Measurements from ENCODE around the gene SLC22A3. TPM values are rescaled to one million over a fixed set of nuclear protein-coding genes. Genes with fewer than 3 reads are reported as not detected.

SLC22A3 gene
- total RNA-seq, 2 experiments from 2014 or later: not detected

- H3K79me2 ChIP-seq (ENCODE audit: insufficient read depth, low read depth, low read length): no peaks in the 10 kb centered on the region
- ChIA-PET POLR2A (interaction anchor here (0.7 kb wide), 1 partner anchor 518 kb away, joined by 3 read pairs; no protein-coding TSS in a partner anchor), CTCF (ENCODE audit: unreplicated experiment) (interaction anchor here (0.6 kb wide), 1 partner anchor 592 kb away, joined by 3 read pairs; no protein-coding TSS in a partner anchor)
- H3K4me1 ChIP-seq (ENCODE audit: insufficient read depth, low read length, poor library complexity, severe bottlenecking): no peaks in the 10 kb centered on the region
- H3K27ac ChIP-seq (ENCODE audit: low read depth, low read length, poor library complexity, severe bottlenecking): no peak overlapping the region
- no peak overlapping the region for H3K4me2 ChIP-seq (ENCODE audit: low read length)
- no peaks in the 10 kb centered on the region for H3K9me3 ChIP-seq (ENCODE audit: low read length)
- no peak overlapping the region for H3K4me3 ChIP-seq (ENCODE audit: low read depth, low read length, poor library complexity, severe bottlenecking)
- intact Hi-C loops (cut with micrococcal nuclease; ENCODE audit: unreplicated experiment): loop anchor here (1.0 to 10.0 kb wide), 4 partner anchors 80 to 761 kb away; partner anchors contain the start of gene SOD2
- no peaks in the 10 kb centered on the region for H3K9me2 ChIP-seq (ENCODE audit: insufficient read depth, low read length)
- TF ChIP-seq EZH2phosphoT487 (IDR thresholded peaks at IDR 0.05; ENCODE audit: borderline replicate concordance, low read depth, low read length): no peak
- TF ChIP-seq CTCF (conservative IDR thresholded peaks at IDR 0.05; ENCODE audit: low read length): peak; percentile 95
- BruUV-seq (replicated peaks): no TSS peak
- no peak overlapping the region for H2AFZ ChIP-seq (ENCODE audit: low read length)
- H3K36me3 ChIP-seq (ENCODE audit: insufficient read depth, low read length): no peaks in the 10 kb centered on the region
- DNase-seq (ENCODE audit: low spot score): peak; percentile 56
- H4K20me1 ChIP-seq (ENCODE audit: insufficient read depth, low read length): no peaks in the 10 kb centered on the region
Observed at GRCh38 chr6:160455541-160456213, 107.5 kb downstream of the SLC22A3 start.

- intact Hi-C loops (cut with micrococcal nuclease; ENCODE audit: unreplicated experiment): loop anchor here (1.0 to 10.0 kb wide), 4 partner anchors 79 to 761 kb away; partner anchors contain the start of gene SOD2
- H4K20me1 ChIP-seq (ENCODE audit: insufficient read depth, low read length): no peaks in the 10 kb centered on the region
- TF ChIP-seq EZH2phosphoT487 (IDR thresholded peaks at IDR 0.05; ENCODE audit: borderline replicate concordance, low read depth, low read length): no peak
- peak; percentile 52 for TF ChIP-seq CTCF (conservative IDR thresholded peaks at IDR 0.05; ENCODE audit: low read length)
- no peaks in the 10 kb centered on the region for H3K4me1 ChIP-seq (ENCODE audit: insufficient read depth, low read length, poor library complexity, severe bottlenecking)
- H3K9me3 ChIP-seq (ENCODE audit: low read length): no peaks in the 10 kb centered on the region
- POLR2A ChIA-PET: no interaction called here
- H3K4me2 ChIP-seq (ENCODE audit: low read length): no peak overlapping the region
- no peaks in the 10 kb centered on the region for H3K9me2 ChIP-seq (ENCODE audit: insufficient read depth, low read length)
- no peak overlapping the region for H3K27ac ChIP-seq (ENCODE audit: low read depth, low read length, poor library complexity, severe bottlenecking)
- BruUV-seq (replicated peaks): no TSS peak
- H3K4me3 ChIP-seq (ENCODE audit: low read depth, low read length, poor library complexity, severe bottlenecking): no peak overlapping the region
- H3K79me2 ChIP-seq (ENCODE audit: insufficient read depth, low read depth, low read length): no peaks in the 10 kb centered on the region
- H3K36me3 ChIP-seq (ENCODE audit: insufficient read depth, low read length): no peaks in the 10 kb centered on the region
- no peak overlapping the region for H2AFZ ChIP-seq (ENCODE audit: low read length)
- no peak for DNase-seq (ENCODE audit: low spot score)
- CTCF ChIA-PET (ENCODE audit: unreplicated experiment): no interaction called here
Observed at GRCh38 chr6:160456214-160456546, 108.0 kb downstream of the SLC22A3 start.

GRCh38 chr6:160457823-160458222, 109.6 kb downstream of the SLC22A3 start:
- no peaks in the 10 kb centered on the region for H3K4me1 ChIP-seq (ENCODE audit: insufficient read depth, low read length, poor library complexity, severe bottlenecking)
- intact Hi-C loops (cut with micrococcal nuclease; ENCODE audit: unreplicated experiment): loop anchor here (10.0 kb wide), 1 partner anchor 763 kb away; the partner anchor contains the start of gene SOD2

More at GRCh38 chr6:160457823-160458222, 109.6 kb downstream of the SLC22A3 start:
- H3K79me2 ChIP-seq (ENCODE audit: insufficient read depth, low read depth, low read length): no peaks in the 10 kb centered on the region
- no peak overlapping the region for H3K4me2 ChIP-seq (ENCODE audit: low read length)
- DNase-seq (ENCODE audit: low spot score): no peak
- H3K36me3 ChIP-seq (ENCODE audit: insufficient read depth, low read length): no peaks in the 10 kb centered on the region
- no TSS peak for BruUV-seq (replicated peaks)
- no peaks in the 10 kb centered on the region for H4K20me1 ChIP-seq (ENCODE audit: insufficient read depth, low read length)
- no peaks in the 10 kb centered on the region for H3K9me2 ChIP-seq (ENCODE audit: insufficient read depth, low read length)
- POLR2A ChIA-PET: no interaction called here
- H3K9me3 ChIP-seq (ENCODE audit: low read length): no peaks in the 10 kb centered on the region
- H2AFZ ChIP-seq (ENCODE audit: low read length): no peak overlapping the region
- H3K27ac ChIP-seq (ENCODE audit: low read depth, low read length, poor library complexity, severe bottlenecking): no peak overlapping the region
- CTCF ChIA-PET (ENCODE audit: unreplicated experiment): no interaction called here
- H3K4me3 ChIP-seq (ENCODE audit: low read depth, low read length, poor library complexity, severe bottlenecking): no peak overlapping the region
- TF ChIP-seq EZH2phosphoT487 (IDR thresholded peaks at IDR 0.05; ENCODE audit: borderline replicate concordance, low read depth, low read length) (no peak), CTCF (conservative IDR thresholded peaks at IDR 0.05; ENCODE audit: low read length) (no peak)

Data from OCI-LY7 (cell line).